Measurements from ENCODE around the gene TNXB.

TNXB gene

DNA sequence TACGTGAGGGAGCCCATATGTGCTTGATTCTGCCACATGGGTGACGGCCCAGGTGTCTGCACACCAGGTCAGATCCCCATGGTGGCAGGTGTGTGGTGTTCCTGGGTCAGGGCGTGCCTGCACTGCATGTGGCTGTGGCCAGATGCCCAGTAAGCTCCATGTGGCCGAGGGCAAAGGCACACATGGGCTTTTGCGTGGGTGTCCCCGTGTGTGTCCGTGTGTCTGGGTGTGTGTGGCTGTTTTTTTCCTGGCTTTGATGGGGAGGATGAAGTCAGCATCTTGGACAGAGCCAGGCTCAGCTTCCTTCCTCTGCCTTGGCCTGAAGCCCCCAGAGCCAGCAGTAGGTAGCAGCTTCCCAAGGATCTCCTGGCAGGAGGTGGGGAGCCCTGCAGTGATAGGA is 1.5 kb upstream of the TNXB start:
- TF ChIP-seq POLR2AphosphoS5 (IDR thresholded peaks at IDR 0.05; ENCODE audit: low read depth, low read length) (no peak), FOXP2 (optimal IDR thresholded peaks at IDR 0.05; ENCODE audit: borderline replicate concordance, extremely low read depth, extremely low read length, insufficient read depth) (no peak), SIN3A (IDR thresholded peaks at IDR 0.05; ENCODE audit: borderline replicate concordance, insufficient read depth, low read length) (no peak), TAF1 (IDR thresholded peaks at IDR 0.05; ENCODE audit: borderline replicate concordance, insufficient read depth, low read length) (no peak)
- TF ChIP-seq, protein P1, sequence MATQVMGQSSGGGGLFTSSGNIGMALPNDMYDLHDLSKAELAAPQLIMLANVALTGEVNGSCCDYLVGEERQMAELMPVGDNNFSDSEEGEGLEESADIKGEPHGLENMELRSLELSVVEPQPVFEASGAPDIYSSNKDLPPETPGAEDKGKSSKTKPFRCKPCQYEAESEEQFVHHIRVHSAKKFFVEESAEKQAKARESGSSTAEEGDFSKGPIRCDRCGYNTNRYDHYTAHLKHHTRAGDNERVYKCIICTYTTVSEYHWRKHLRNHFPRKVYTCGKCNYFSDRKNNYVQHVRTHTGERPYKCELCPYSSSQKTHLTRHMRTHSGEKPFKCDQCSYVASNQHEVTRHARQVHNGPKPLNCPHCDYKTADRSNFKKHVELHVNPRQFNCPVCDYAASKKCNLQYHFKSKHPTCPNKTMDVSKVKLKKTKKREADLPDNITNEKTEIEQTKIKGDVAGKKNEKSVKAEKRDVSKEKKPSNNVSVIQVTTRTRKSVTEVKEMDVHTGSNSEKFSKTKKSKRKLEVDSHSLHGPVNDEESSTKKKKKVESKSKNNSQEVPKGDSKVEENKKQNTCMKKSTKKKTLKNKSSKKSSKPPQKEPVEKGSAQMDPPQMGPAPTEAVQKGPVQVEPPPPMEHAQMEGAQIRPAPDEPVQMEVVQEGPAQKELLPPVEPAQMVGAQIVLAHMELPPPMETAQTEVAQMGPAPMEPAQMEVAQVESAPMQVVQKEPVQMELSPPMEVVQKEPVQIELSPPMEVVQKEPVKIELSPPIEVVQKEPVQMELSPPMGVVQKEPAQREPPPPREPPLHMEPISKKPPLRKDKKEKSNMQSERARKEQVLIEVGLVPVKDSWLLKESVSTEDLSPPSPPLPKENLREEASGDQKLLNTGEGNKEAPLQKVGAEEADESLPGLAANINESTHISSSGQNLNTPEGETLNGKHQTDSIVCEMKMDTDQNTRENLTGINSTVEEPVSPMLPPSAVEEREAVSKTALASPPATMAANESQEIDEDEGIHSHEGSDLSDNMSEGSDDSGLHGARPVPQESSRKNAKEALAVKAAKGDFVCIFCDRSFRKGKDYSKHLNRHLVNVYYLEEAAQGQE (IDR thresholded peaks at IDR 0.05; ENCODE audit: insufficient read depth in 1 of 2, low read depth in 2 of 2, low read length in 2 of 2): 0 out of 4 replicates have a peak, but pooled peaks of 1 of the 2 experiments have one; percentile 6

DNA sequence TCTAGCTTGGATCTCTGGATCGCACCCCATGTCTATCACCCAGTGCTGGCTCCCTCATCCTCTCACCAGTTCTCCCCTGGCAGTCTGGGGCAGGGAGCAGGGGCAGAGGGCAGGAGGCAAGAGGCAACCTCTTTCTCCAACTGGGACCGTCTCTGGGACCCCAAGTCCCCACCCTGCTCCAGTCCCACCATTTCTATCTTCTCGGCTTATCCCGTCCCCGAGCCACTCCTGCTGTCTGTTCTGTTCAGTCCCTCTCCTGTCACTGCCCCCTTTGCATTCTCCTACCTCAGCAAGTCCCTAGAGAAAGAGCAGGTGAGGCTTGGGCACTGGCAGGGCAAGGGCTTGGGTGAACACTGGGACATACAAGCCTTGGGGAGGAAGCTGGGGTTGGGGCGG is 625 bp upstream of the TNXB start:
- TF ChIP-seq FOXP2 (optimal IDR thresholded peaks at IDR 0.05; ENCODE audit: borderline replicate concordance, extremely low read depth, extremely low read length, insufficient read depth): no peak
- no peak for TF ChIP-seq TAF1 (IDR thresholded peaks at IDR 0.05; ENCODE audit: borderline replicate concordance, insufficient read depth, low read length)
- TF ChIP-seq, protein P1 (IDR thresholded peaks at IDR 0.05; ENCODE audit: insufficient read depth in 1 of 2, low read depth in 2 of 2, low read length in 2 of 2): no peak
- no peak for TF ChIP-seq SIN3A (IDR thresholded peaks at IDR 0.05; ENCODE audit: borderline replicate concordance, insufficient read depth, low read length)
- no peak for TF ChIP-seq POLR2AphosphoS5 (IDR thresholded peaks at IDR 0.05; ENCODE audit: low read depth, low read length)

DNA sequence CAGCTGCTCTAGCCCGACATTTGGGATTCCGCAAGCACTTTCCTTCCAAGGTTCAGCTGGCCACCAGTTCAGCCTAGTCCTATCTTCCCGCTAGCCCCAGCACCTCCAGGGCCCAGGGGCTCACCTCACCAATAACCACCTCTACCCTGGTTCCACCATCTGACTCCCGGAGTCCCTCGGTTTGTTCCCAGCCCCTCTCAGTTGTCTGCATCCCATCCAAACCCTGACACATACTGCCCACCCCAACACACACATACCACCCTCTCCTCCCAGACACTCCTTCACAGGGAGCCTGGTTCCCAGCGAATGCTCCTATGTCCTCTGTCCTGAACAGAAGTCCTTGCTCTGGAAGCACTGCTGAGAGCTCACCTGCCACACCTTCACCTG is 418 bp downstream of the TNXB start:
- no peak for TF ChIP-seq FOXP2 (optimal IDR thresholded peaks at IDR 0.05; ENCODE audit: borderline replicate concordance, extremely low read depth, extremely low read length, insufficient read depth)
- TF ChIP-seq TAF1 (IDR thresholded peaks at IDR 0.05; ENCODE audit: borderline replicate concordance, insufficient read depth, low read length): no peak

DNA sequence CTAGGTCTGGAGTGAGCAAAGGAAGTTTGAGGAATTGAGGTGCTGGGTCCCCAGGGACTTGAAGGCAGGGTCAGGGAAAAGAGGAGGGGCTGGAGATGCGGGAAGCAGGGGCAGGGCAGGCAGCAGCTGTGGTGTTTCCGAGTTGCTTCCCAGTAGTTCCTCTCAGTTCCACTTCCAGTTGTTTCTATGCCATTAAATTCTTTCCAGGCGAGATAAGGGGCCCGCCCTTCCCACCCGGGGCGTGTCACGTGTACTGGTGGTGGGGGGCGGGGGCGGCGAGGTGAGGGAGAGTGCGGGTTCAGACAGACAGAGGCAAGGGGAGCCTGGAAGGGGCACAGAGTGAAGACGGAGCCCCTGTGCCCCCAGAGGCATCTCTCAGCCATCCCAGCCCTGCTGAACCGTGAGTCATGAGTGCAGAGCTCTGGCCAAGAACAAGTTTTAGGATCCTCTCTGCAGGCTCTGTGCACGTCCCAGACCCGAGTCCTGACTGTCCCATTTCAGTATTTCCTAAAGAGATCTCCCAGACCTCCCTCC is 977 bp downstream of the TNXB start:
- TF ChIP-seq TAF1 (IDR thresholded peaks at IDR 0.05; ENCODE audit: borderline replicate concordance, insufficient read depth, low read length): no peak
- TF ChIP-seq, protein P1 (IDR thresholded peaks at IDR 0.05; ENCODE audit: insufficient read depth in 1 of 2, low read depth in 2 of 2, low read length in 2 of 2): no peak
- TF ChIP-seq FOXP2 (optimal IDR thresholded peaks at IDR 0.05; ENCODE audit: borderline replicate concordance, extremely low read depth, extremely low read length, insufficient read depth): no peak
- no peak for TF ChIP-seq POLR2AphosphoS5 (IDR thresholded peaks at IDR 0.05; ENCODE audit: low read depth, low read length)
- no peak for TF ChIP-seq SIN3A (IDR thresholded peaks at IDR 0.05; ENCODE audit: borderline replicate concordance, insufficient read depth, low read length)

DNA sequence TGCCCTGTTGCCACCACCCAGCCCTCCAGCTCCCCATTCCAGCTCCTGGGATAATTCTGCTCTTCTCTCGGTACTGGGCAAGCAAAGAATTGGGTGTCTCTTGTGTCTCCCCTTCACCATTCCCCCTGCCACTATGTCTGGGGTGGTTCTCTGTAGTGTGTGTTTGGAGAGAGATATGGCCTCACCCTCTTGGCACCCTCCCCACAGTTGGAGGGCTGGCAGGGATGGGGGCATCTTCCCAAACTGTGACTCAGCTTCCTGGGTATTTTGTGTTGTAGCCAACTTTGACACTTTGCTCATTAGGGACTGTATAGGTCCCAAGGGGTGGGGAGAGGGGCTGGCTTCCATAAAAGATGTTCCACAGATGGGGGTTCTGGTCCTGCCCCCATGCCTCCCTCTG is 1.7 kb downstream of the TNXB start:
- TF ChIP-seq SIN3A (IDR thresholded peaks at IDR 0.05; ENCODE audit: borderline replicate concordance, insufficient read depth, low read length) (no peak), FOXP2 (optimal IDR thresholded peaks at IDR 0.05; ENCODE audit: borderline replicate concordance, extremely low read depth, extremely low read length, insufficient read depth) (no peak), TAF1 (IDR thresholded peaks at IDR 0.05; ENCODE audit: borderline replicate concordance, insufficient read depth, low read length) (no peak), POLR2AphosphoS5 (IDR thresholded peaks at IDR 0.05; ENCODE audit: low read depth, low read length) (no peak)
- TF ChIP-seq, protein P1 (IDR thresholded peaks at IDR 0.05; ENCODE audit: insufficient read depth in 1 of 2, low read depth in 2 of 2, low read length in 2 of 2): no peak
